ENCODE data around the gene UBAC2.

DNA sequence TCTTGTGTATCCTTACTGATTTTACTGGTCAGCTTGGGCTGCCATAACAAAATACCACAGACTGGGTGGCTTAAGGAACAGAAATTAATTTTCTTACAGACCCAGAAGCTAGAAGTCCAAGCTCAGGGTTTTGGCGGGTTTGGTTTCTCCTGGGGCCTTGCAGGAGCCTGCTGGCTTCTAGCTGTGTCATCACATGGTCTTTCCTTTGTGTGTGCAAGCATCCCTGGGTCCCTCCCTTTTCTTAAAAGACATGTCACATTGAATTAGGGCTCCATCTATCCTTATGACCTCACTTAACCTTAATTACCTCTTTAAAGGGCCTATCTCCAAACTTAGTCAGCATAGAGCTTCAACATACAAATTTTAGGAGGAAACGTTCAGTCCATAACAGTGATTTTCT is 23.4 kb downstream of the UBAC2 start:
- TF ChIP-seq POLR2A (IDR thresholded peaks at IDR 0.05) = no peak
- TF ChIP-seq, protein P1, sequence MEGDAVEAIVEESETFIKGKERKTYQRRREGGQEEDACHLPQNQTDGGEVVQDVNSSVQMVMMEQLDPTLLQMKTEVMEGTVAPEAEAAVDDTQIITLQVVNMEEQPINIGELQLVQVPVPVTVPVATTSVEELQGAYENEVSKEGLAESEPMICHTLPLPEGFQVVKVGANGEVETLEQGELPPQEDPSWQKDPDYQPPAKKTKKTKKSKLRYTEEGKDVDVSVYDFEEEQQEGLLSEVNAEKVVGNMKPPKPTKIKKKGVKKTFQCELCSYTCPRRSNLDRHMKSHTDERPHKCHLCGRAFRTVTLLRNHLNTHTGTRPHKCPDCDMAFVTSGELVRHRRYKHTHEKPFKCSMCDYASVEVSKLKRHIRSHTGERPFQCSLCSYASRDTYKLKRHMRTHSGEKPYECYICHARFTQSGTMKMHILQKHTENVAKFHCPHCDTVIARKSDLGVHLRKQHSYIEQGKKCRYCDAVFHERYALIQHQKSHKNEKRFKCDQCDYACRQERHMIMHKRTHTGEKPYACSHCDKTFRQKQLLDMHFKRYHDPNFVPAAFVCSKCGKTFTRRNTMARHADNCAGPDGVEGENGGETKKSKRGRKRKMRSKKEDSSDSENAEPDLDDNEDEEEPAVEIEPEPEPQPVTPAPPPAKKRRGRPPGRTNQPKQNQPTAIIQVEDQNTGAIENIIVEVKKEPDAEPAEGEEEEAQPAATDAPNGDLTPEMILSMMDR (IDR thresholded peaks at IDR 0.05) = no peak
